ENCODE data around the gene FITM2.

Gene FITM2

DNA sequence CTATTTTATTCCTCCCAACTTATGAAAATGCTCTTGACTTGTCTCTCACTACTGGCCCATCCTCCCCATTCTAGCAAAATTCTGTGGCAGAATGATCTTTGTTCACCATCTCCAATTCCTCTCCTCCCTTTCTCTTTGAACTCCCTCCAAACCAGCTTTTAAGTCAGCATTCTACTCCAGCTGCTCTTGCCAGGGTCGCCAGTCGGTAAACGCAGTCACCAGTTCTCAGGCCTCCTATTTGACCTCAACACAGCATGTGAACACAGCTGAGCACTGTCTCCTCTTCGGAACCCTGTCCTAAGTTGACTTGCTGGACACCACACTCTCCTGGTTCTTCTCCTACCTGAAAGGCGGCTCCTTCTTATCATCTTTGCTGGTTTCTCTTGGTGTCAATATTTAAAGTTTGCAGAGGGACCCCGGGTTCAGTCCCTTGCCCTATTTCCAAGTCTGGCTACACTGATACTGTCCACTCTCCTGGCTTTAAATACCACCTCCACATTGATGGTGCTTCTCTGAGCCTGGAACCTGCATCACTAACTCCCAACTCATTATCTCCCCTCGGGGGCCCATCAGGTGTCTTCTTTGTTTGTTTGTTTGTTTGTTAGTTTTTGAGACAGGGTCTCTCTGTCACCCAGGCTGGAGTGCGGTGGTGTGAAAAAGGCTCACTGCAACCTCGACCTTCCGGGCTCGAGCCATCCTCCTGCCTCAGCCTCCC lies 36.5 kb downstream of the FITM2 start:
- no peak for DNase-seq

- DNase-seq = no peak
Measured at GRCh38 chr20:44273231-44274215, 37.5 kb downstream of the FITM2 start.

DNA sequence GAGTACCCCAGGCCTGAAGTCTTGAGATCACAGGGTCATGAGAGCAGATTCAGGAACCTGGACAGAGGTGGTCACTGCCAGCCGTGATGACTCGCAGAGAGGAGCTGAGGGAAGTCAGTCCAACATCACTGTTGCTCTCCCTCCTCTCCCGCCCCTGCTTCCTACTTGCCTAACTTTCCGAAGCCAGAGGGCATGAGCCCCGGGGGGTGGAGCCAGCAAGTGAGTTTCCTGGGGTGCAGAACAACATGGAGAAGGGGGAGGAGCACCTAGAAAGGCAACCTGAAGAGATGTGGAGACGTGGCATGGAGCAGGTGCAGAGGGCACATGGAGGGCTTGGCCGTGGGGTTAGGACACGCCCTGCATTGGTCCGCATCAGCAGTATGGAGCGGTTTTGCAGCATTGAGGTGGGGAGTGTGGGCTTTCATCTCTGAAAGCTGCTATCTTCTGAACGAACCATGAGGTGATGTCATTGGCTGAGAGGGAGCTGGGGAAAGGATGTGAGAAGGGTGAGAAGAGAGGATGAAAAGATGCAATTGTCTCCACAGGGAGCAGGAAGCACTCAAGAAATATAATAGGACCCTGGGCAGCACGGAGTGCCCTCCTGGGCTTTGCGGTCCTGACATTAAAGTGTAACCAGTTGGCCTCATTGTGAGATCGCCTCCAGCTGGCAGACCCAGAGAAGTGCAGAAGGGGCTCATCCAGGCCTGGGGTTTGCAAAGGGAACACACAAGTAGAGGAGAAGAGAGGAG lies 38.9 kb downstream of the FITM2 start:
- no peak for DNase-seq

DNA sequence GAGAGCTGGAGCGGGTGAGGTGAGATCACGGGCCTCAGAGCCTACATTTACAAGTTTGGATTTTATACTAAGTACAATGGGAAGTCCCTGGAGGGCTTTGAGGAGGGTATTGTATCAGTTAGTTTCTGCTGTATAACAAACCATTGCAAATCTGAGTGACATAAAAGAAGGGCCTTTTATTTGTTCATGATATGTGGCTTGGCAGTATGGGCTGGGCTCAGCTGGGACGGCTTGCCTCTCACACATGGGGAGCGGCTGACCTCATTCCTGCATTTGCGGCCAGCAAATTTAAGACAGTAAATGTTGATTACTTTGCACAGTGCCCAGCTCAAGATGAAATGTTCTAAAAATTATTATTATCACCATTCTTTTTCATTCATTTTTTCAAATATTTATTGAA lies 42.2 kb downstream of the FITM2 start:
- no peak for DNase-seq

GRCh38 chr20:44264287-44264686 lies 46.7 kb downstream of the FITM2 start:
- no peak for DNase-seq

GRCh38 chr20:44258226-44258890 lies 52.6 kb downstream of the FITM2 start:
- no peak for DNase-seq

DNA sequence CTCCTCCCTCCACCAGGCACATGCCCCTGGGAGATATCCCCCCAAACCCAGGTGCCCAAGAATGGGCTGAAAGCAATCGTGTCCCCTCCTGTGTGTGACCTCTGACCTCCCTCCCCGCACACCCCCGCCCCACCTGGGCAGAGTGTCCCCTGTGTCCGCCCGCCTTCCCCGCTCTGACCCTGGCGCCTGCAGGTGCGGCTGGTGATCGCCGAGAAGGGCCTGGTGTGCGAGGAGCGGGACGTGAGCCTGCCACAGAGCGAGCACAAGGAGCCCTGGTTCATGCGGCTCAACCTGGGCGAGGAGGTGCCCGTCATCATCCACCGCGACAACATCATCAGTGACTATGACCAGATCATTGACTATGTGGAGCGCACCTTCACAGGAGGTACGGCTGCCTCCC lies 54.0 kb downstream of the FITM2 start:
- DNase-seq = no peak

- DNase-seq = no peak
Measured at GRCh38 chr20:44255942-44256341, 55.1 kb downstream of the FITM2 start.

DNA sequence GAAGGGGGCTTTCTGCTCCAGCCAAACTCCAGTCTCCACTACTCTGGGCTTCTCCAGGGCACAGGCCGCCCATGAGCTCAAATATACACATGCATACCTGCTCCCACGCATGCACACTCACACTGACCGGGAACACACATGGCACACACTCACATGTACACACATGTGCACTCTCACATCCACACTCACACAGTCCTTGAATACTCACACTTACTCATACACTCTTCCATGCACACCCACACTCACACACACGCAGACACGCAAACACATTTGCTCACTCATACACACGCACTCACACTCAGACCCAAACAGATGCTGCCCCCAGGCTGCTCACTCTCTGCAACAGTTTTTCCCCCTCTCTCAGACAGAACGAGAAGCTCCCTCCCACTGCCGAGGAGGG lies 56.9 kb downstream of the FITM2 start:
- no peak for DNase-seq

DNA sequence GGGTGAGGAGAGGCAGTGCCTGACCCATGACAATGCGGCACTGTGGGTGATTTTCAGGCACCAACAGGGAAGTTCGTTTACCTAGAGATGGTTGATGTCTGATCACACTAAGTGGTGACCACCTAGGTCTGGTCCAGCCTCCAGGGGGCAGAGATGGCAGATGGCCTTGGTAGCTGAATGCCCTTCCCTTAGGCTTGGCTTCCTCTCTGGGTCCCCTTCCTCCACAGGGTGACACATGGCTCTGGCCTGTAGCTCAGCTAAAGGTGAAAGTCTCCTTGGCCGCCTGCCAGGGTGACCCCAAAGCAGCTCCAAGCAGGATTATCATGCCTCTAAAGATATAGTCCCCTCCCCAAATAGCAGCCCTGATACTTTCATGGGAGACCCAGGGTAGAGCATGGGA lies 57.5 kb downstream of the FITM2 start:
- no peak for DNase-seq
